Keratinocyte (primary cell): ENCODE measurements around the gene ALPP.
"Not testable (repeated sequence)": the region's sequence is repeated elsewhere in the genome, so short reads cannot be mapped to it uniquely, and the experiment has no call there.

Source experiments
- EZH2 ChIP-seq: IDR thresholded peaks from one replicate; pipeline ENCODE4 v1.6.1; 2012; ENCODE audit warnings: inconsistent platforms, mild to moderate bottlenecking, low read length, moderate library complexity
- TF ChIP-seq, protein P1 (sequence below), 3 experiments: IDR thresholded peaks in 1 of 3; conservative IDR thresholded peaks in 1 of 3; optimal IDR thresholded peaks in 1 of 3; 2 replicates in 2 of 3; 3 replicates in 1 of 3; pipeline versions ENCODE3 to v1.5.1; 2011; ENCODE audit warnings: low read length in 3 of 3, mild to moderate bottlenecking in 3 of 3, moderate library complexity in 2 of 3, control low read depth in 1 of 3, inconsistent platforms in 1 of 3; ENCODE audit not compliant: insufficient read depth in 2 of 3; ENCODE audit errors: extremely low read depth in 1 of 3

DNA sequence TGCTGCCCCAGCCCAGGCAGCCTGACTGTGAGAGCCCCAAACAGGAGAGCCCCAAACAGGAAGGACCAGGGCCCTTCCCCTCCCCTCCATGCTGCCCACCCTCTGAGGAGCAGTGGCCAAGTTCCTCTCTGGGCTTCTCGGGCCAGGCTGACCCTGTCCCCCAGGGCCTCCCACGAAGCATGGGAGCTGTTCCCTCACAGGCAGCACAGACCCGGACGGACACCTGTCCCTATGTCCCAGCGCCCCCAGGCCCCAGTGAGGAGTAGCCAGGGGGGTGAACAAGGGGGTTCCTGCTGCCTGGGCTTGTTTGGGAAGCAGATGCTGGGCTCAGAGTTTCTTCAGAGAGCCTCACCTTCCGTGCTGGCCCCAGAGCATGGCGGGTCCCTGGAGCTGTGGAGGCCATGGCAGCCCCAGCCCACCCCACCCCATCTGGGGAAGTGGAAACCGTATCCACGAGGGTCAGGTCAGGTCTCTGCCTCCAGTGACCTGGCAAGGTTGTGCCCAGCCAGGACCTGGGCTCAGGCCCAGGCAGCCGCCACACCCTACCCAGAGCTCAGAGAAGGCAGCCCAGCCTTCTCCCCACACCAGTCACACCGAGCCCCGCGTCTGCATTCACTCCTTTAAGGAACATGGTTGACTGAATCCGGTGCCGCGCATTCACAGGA, 40.3 kb upstream of the ALPP start:
- TF ChIP-seq, protein P1, sequence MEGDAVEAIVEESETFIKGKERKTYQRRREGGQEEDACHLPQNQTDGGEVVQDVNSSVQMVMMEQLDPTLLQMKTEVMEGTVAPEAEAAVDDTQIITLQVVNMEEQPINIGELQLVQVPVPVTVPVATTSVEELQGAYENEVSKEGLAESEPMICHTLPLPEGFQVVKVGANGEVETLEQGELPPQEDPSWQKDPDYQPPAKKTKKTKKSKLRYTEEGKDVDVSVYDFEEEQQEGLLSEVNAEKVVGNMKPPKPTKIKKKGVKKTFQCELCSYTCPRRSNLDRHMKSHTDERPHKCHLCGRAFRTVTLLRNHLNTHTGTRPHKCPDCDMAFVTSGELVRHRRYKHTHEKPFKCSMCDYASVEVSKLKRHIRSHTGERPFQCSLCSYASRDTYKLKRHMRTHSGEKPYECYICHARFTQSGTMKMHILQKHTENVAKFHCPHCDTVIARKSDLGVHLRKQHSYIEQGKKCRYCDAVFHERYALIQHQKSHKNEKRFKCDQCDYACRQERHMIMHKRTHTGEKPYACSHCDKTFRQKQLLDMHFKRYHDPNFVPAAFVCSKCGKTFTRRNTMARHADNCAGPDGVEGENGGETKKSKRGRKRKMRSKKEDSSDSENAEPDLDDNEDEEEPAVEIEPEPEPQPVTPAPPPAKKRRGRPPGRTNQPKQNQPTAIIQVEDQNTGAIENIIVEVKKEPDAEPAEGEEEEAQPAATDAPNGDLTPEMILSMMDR (optimal IDR thresholded peaks at IDR 0.05 in 1 of 3, IDR thresholded peaks at IDR 0.05 in 1 of 3, conservative IDR thresholded peaks at IDR 0.05 in 1 of 3; ENCODE audit: extremely low read depth in 1 of 3, insufficient read depth in 2 of 3, low read length in 3 of 3) = not testable (repeated sequence)
- not testable (repeated sequence) for TF ChIP-seq EZH2
